Cardiac muscle cell (in vitro differentiated cells and primary cell): Measurements from ENCODE around the gene ARHGEF7. TPM values are rescaled to one million over a fixed set of nuclear protein-coding genes. Genes with fewer than 3 reads are reported as not detected.

Experiments
- DNase-seq, 2 donors: peaks; one replicate each; pipeline versions ENCODE4 v3.0.0 to v3.0.0-alpha.2; 2010 to 2017; ENCODE audit warnings: low read depth in 1 of 2, low spot score in 1 of 2
- H3K27ac ChIP-seq: fragments of 200-600 bp; sonication (generic); 2 replicates; pipeline ENCODE4 v1.5.1; 2016
- H3K27me3 ChIP-seq: fragments of 200-600 bp; sonication (generic); 2 replicates; pipeline ENCODE4 v1.6.0; 2016; ENCODE audit warnings: control low read depth
- H3K36me3 ChIP-seq: fragments of 200-600 bp; sonication (generic); 2 replicates; pipeline ENCODE4 v1.5.1; 2016; ENCODE audit warnings: control low read depth
- H3K4me1 ChIP-seq: fragments of 200-600 bp; sonication (generic); 2 replicates; pipeline ENCODE4 v1.8.1; 2017; ENCODE audit warnings: low read depth, mild to moderate bottlenecking, mixed run types
- H3K4me3 ChIP-seq: fragments of 200-600 bp; sonication (generic); 2 replicates; pipeline ENCODE4 v1.5.1; 2016; ENCODE audit warnings: mild to moderate bottlenecking
- H3K9me3 ChIP-seq: fragments of 200-600 bp; sonication (generic); 2 replicates; pipeline ENCODE4 v1.5.1; 2017; ENCODE audit warnings: low read depth, mild to moderate bottlenecking, control low read depth
- polyA plus RNA-seq: library from polyadenylated mRNA; unstranded; fragments of >200 nt; fragmentation: Nextera tagmentation; extraction: Ambion mirVana; gene quantifications from 2 replicates; pipeline ENCODE4 v1.2.1, GENCODE V29; 2016
- total RNA-seq: library from RNA; depleted of rRNA; stranded (reverse); fragments of >200 nt; gene quantifications from 2 replicates; pipeline ENCODE4 v1.2.3, GENCODE V29; 2016
- TF ChIP-seq, protein P1 (sequence below): IDR thresholded peaks from 2 replicates; pipeline ENCODE4 v1.5.1; 2012; ENCODE audit warnings: low read depth, mild to moderate bottlenecking, low read length

ARHGEF7 gene
- total and polyA plus RNA-seq, 2 experiments from 2014 or later = 20.4 to 32.3 TPM

- DNase-seq = no peak
- TF ChIP-seq, protein P1, sequence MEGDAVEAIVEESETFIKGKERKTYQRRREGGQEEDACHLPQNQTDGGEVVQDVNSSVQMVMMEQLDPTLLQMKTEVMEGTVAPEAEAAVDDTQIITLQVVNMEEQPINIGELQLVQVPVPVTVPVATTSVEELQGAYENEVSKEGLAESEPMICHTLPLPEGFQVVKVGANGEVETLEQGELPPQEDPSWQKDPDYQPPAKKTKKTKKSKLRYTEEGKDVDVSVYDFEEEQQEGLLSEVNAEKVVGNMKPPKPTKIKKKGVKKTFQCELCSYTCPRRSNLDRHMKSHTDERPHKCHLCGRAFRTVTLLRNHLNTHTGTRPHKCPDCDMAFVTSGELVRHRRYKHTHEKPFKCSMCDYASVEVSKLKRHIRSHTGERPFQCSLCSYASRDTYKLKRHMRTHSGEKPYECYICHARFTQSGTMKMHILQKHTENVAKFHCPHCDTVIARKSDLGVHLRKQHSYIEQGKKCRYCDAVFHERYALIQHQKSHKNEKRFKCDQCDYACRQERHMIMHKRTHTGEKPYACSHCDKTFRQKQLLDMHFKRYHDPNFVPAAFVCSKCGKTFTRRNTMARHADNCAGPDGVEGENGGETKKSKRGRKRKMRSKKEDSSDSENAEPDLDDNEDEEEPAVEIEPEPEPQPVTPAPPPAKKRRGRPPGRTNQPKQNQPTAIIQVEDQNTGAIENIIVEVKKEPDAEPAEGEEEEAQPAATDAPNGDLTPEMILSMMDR = no peak
- Histone ChIP-seq H3K27me3 (no peaks in the 10 kb centered on the region), H3K27ac (no peak overlapping the region), H3K9me3 (no peaks in the 10 kb centered on the region), H3K36me3 (no peaks in the 10 kb centered on the region), H3K4me3 (no peak overlapping the region), H3K4me1 (no peaks in the 10 kb centered on the region)
Measured at GRCh38 chr13:111335298-111335697, 220.2 kb downstream of the ARHGEF7 start.

- peak in 1 of 2 donors; percentile 42 for DNase-seq
- Histone ChIP-seq H3K4me1 (no peaks in the 10 kb centered on the region), H3K27ac (no peak overlapping the region), H3K36me3 (no peaks in the 10 kb centered on the region), H3K4me3 (no peak overlapping the region), H3K9me3 (no peaks in the 10 kb centered on the region), H3K27me3 (no peaks in the 10 kb centered on the region)
- TF ChIP-seq, protein P1 = no peak
Measured at GRCh38 chr13:111336666-111337065, 221.6 kb downstream of the ARHGEF7 start.

- TF ChIP-seq, protein P1 = no peak
- Histone ChIP-seq H3K27ac (no peak overlapping the region), H3K36me3 (no peaks in the 10 kb centered on the region), H3K4me3 (no peak overlapping the region), H3K27me3 (no peaks in the 10 kb centered on the region), H3K4me1 (no peaks in the 10 kb centered on the region), H3K9me3 (no peaks in the 10 kb centered on the region)
- peak in 1 of 2 donors; percentile 75 for DNase-seq
Measured at GRCh38 chr13:111337206-111337605, 222.1 kb downstream of the ARHGEF7 start.

GRCh38 chr13:111337741-111338140 is 222.6 kb downstream of the ARHGEF7 start:
- H3K4me3 ChIP-seq = no peak overlapping the region
- no peaks in the 10 kb centered on the region for H3K27me3 ChIP-seq
- no peaks in the 10 kb centered on the region for H3K36me3 ChIP-seq
- no peaks in the 10 kb centered on the region for H3K9me3 ChIP-seq
- TF ChIP-seq, protein P1 = no peak
- DNase-seq = peak in 1 of 2 donors; percentile 8
- no peak overlapping the region for H3K27ac ChIP-seq
- no peaks in the 10 kb centered on the region for H3K4me1 ChIP-seq

- TF ChIP-seq, protein P1 = no peak
- Histone ChIP-seq H3K4me3 (no peak overlapping the region), H3K36me3 (no peaks in the 10 kb centered on the region), H3K9me3 (no peaks in the 10 kb centered on the region), H3K27me3 (no peaks in the 10 kb centered on the region), H3K4me1 (no peaks in the 10 kb centered on the region), H3K27ac (no peak overlapping the region)
- DNase-seq = no peak
Measured at GRCh38 chr13:111338841-111339240, 223.7 kb downstream of the ARHGEF7 start.
